ENCODE measurements around the gene SOBP.

DNA sequence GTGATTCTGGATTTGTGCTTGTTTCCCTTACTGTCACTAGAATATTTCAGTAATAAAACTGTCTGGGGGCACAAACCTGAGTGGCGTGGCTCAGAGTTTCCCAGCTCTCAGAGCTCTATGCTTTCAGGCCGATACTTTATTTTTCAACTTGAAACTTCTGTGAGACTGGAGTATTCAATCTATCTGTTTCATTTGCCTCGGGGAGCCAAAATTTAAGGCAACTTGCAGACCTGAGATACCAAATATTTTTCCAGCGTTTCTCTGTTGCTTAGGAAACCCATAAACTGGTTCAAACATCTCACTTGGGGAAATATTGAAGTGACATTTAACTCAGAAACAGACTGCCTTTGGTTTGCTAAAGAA, 74.7 kb downstream of the SOBP start:
- TF ChIP-seq, protein P1, sequence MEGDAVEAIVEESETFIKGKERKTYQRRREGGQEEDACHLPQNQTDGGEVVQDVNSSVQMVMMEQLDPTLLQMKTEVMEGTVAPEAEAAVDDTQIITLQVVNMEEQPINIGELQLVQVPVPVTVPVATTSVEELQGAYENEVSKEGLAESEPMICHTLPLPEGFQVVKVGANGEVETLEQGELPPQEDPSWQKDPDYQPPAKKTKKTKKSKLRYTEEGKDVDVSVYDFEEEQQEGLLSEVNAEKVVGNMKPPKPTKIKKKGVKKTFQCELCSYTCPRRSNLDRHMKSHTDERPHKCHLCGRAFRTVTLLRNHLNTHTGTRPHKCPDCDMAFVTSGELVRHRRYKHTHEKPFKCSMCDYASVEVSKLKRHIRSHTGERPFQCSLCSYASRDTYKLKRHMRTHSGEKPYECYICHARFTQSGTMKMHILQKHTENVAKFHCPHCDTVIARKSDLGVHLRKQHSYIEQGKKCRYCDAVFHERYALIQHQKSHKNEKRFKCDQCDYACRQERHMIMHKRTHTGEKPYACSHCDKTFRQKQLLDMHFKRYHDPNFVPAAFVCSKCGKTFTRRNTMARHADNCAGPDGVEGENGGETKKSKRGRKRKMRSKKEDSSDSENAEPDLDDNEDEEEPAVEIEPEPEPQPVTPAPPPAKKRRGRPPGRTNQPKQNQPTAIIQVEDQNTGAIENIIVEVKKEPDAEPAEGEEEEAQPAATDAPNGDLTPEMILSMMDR (IDR thresholded peaks at IDR 0.05), result no peak
- no peak for TF ChIP-seq POLR2A (IDR thresholded peaks at IDR 0.05)
